ENCODE measurements around the gene MYO9A.

The MYO9A gene

GRCh38 chr15:72161361-72162132 lies 43.6 kb upstream of the MYO9A start:
- TF ChIP-seq CTCF (IDR thresholded peaks at IDR 0.05; ENCODE audit: low read length, missing control alignments) = no peak
- no peak for DNase-seq (ENCODE audit: low read depth)
- no peak overlapping the region for H3K4me3 ChIP-seq (replicated peaks; ENCODE audit: low read depth, low read length)

DNA sequence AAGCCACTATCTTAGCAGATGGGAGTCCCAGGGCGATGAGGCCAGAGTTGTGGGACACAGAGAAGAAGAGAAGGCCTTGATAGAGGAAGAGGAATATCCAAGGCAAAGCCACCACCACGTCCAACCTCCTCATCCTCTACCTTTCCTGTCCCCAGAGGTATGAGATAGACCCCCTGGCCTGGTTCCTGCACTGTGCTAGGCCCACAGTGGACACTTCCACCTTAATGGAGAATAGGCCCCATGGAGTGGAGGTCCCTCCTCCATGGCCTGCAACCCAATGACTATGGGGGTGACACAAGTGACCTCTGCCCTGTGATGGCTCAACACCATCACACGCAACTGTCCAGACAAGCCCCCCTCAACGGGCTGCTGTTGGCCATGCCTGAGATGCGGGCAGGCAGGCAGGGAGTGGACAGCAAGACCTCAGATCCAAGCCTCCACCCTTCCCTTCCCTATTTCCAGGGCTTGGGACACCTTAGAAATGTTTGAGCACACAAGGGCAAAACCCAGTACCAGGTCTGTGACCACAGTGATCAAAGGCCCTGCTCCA lies 42.8 kb upstream of the MYO9A start:
- no peak for TF ChIP-seq CTCF (IDR thresholded peaks at IDR 0.05; ENCODE audit: low read length, missing control alignments)
- no peak overlapping the region for H3K4me3 ChIP-seq (replicated peaks; ENCODE audit: low read depth, low read length)
- no peak for DNase-seq (ENCODE audit: low read depth)

DNA sequence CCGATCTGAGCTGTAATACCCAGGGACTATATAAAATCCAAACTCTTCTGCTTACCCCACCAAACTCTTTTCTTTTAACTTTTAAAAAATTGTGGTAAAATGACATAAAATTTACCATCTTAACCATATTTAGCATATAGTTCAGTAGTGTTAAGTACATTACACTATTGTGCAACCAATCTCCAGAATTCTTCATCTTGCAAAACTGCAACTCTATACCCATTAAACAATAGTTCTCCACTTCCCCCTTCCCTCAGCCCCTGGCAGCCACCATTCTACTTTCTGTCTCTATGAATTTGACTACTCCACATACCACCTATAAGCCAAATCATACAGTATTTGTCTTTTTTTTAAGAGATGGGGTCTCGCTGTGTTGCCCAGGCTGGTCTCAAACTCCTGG lies 39.0 kb upstream of the MYO9A start:
- no peak overlapping the region for H3K4me3 ChIP-seq (replicated peaks; ENCODE audit: low read depth, low read length)
- TF ChIP-seq CTCF (IDR thresholded peaks at IDR 0.05; ENCODE audit: low read length, missing control alignments) = no peak
- DNase-seq (ENCODE audit: low read depth) = no peak

- peak overlapping the region; percentile 57 for H3K4me3 ChIP-seq (replicated peaks; ENCODE audit: low read depth, low read length)
- DNase-seq (ENCODE audit: low read depth) = peak; percentile 87
- TF ChIP-seq CTCF (IDR thresholded peaks at IDR 0.05; ENCODE audit: low read length, missing control alignments) = peak; percentile 92
Measured at GRCh38 chr15:72155635-72156616, 38.0 kb upstream of the MYO9A start.

DNA sequence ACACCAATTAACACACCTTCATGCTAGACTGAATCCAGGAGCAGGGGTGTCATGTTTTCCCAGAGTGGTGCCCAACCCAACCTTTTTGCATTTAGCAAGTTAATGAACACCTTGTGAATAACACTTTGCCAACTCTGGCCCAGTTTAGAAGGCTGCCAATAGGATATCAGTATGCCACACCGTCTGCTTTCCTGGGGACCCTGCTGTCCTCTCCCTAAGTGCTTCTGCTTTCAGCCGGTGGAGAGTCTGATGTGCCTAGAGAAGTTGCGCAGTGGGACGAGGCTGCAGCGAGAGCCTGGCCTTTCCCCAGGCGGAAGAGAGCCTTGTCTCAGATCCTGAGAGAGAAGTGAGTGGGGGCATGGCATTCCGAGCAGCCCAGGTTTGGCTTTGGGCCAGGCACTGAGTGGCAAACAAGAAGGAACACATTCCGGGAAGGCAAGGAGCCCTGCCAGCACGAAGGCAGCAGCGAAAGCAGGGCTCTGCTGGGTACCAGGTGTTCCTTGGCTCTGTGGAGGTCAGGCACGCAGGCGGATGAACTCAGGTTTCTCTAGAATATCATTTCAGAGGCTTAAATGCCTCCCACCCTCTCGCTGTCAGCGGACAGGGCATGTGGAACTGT lies 37.2 kb upstream of the MYO9A start:
- TF ChIP-seq CTCF (IDR thresholded peaks at IDR 0.05; ENCODE audit: low read length, missing control alignments) = no peak
- peak overlapping the region; percentile 57 for H3K4me3 ChIP-seq (replicated peaks; ENCODE audit: low read depth, low read length)
- peak; percentile 42 for DNase-seq (ENCODE audit: low read depth)

DNA sequence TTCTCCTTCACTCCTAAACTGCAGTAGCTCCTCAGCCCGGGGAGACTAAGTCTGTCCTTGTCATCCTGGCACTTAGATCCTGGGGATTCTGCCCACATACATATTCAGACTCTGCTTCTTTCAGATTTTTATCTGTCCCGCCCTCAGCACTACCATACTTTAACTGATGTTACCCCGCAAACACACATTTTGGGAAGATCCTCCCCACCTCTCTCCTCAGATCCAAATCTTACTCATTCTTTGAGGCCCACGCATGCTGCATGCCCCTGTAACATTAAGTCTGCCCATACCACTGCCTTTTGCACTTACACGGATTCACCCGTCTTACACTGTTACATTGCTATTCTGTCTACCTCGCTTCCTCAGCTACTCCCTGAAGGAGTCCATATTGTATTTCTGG lies 36.4 kb upstream of the MYO9A start:
- H3K4me3 ChIP-seq (replicated peaks; ENCODE audit: low read depth, low read length) = no peak overlapping the region
- no peak for TF ChIP-seq CTCF (IDR thresholded peaks at IDR 0.05; ENCODE audit: low read length, missing control alignments)
- DNase-seq (ENCODE audit: low read depth) = no peak

Data from fibroblast of pulmonary artery (primary cell).